ENCODE results near the gene POC1A.
A peak's percentile ranks its signal among the peaks of the same experiment; 100 is the strongest.

POC1A gene

DNA sequence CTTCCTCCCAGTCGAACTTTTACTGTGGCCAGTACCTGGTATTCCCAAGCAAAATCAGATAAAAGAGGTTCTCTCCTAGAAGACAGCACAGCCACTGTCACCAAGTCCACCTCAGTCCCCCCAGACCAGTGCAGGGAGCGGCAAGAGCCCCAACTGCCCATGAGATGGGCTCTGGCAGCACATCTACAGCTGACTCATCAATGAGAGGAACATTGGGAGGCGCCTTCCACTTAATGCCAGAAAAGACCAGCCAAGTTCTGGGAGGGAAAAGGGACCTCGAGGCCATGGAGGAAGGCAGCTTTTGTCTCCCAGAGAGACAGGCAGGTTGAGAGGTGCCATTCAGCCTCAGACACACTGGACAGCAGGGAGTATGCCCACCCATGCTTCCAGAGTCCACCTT lies 28.2 kb downstream of the POC1A start:
- no peak for DNase-seq

DNA sequence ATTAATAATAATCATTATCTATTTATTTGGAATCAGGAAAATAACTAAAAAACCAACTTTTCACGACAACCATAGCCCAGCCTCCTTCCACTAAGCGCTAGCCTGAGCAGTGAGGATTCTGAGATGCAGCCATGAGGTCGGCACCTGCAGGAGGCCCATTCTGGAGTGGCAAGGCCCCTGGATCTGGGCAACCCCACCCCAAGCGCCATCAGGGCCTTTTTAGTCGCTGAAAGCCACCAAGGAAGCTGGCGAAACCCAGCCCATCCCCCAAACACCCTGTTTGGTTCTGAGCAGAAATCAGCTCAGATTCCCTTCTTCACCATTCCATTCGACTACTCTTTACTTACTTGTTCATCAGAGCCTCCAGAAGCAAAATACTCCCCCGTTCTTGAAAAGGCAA lies 29.5 kb downstream of the POC1A start:
- DNase-seq, result no peak

DNA sequence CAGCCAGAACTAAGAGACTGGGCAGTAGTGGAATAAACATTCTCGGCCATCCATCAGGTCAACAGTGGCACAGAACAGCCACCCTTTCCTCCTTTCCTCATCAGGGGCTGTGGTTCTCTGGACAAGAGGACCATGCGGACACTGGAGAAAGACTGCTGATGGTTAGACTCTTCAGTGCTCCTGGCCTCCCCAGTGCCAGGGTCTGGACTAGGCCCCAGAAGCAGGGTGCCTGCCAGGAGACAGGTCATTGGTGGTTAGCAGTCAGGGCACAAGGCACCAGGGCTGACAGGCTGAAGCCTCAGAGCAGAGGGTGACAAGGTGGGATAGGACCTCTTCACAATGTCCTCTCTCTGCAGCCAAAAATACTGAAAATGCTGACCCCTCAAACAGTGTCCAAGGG lies 30.1 kb downstream of the POC1A start:
- DNase-seq, result no peak

DNA sequence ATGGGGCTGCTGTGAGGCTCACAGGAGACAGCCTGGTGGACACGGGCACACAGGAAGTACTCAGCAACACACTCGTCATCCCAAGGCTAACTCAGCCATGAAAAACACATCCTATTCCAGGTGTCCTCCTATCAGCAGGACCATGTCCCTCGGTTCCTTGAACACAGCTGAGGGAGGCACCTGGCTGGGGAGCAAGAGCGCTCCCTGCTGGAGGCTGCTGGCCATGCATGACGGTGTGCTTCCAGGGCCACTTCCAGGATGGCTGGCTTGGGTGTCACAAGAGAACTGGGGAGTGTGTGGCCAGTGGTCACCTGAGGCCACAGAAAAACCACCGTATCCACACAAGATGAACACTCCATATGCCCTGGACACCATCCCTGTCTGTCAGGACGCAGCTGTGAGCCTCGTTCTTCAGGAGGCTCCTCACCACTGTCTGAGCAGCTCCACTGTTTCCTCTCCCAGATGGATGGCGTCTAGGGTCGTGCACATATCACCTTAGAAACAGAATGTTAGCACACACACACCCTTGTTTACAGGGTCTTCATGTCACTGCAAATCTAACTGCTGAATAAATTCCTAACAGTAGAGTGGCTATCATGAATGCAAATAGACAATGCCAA lies 31.0 kb downstream of the POC1A start:
- DNase-seq, result peak; percentile 88

DNA sequence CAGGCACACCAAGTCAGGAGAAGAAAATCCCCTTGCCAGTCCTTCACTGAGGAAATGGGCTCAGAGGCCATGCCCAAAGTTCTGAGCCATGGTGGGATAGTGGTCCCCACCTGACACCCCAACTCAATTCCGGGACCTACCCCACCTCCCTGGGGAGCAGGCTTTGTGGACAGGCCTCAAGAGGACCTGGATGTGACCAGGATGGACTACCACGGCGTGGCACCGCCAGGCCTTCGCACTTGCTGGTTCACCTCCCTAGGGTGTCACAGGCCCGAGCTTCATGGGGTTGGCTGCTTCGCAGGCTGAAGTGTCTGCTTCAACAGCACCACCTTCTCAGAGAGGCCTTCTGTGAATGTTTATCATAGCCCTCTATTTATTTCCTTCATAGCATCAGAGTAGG lies 31.7 kb downstream of the POC1A start:
- DNase-seq, result no peak

DNA sequence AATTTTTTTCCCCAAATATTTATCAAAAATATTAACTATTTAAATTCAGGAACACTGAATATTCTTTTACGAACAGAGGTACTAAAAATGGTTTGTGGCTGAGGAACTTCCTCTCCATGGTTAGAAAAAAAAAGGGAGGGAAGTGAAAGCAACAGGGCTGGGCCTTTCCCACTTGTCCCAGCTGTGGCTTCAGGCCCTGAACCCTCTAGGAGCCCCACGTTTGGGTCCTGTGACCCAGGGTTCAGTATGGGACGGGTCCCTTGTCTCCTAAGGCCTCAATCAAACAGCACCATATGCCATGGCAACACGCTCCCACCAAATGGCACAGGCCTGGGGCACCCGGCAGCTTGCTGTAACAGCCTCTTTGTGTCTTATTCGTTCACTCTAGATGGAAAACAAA lies 32.4 kb downstream of the POC1A start:
- no peak for DNase-seq

DNA sequence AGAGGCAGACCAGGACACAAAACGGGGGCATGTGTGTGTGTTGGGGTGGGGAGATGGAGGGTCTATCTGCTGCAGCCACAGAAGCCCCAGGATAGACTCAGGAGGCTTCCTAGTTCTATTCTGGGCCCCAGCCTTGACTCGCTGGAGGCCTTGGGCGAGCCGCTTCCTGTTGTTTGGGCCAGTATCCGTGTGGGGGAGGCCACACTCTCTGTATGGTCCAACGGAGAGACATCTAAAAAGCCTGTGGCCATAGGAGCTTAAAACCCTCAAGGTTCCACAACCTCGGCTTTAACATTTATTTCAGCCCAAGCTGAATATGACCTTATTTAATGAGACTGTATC lies 32.8 kb downstream of the POC1A start:
- DNase-seq, result no peak

DNA sequence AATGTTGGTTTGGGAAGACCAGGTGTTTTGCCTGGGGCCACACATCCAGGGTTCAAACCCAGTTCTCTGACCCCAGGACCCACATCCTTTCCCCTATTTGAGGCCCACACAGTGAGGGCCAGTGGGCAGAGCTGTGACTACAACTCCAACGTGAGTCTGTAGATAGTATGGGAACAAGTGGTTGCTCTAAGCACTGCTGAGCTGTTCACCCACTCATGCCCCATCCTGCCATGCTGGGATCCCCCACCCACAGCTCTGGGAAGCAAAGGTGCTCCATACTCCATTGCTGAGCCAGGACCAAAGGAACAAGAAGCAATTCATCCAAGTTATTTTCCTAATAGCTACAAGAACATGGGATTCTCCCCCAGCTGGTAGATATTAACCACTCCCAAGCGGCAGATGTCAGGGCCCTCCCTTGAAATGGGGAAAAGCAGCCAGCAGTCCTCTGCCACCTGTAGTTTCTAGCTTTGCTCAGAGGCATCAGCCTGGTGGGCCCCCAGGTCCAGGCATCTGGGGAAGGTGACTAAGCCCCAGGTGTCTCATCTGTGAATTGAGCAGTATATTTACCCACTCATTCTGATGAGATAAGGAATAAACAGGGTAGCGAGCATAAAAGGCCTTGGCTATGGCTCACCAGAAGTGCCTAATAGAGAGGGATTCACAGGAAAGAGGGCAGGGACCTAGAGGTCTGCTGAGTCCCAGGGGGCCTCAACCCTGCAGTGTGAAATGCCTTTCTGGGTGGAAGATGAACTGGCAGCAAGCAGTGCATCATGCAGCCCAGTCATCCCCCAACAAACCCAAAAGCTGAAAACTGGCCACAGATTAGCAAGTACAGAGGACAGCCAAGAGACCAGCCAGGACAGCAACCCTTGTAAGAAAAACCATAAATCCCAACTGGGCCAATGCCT lies 33.4 kb downstream of the POC1A start:
- DNase-seq, result no peak

DNA sequence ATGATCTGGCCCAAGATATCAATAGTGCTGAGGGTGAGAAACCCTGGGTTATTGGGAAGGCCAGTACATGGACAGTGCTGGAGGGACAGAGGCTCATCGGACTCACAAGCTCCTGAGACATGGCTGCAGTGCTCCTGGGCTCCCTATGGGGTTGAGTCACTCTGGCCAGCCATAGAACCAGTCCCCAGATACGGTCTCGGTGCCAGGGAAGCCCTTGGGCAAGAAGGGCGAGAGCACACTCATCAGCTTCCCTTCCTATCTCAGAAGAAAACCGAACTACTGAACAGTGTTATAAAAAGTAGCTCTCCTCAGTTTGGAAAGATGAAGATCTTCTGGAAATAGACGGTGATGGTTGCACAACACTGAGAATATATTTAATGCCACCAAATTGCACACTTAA lies 34.4 kb downstream of the POC1A start:
- DNase-seq, result no peak

DNA sequence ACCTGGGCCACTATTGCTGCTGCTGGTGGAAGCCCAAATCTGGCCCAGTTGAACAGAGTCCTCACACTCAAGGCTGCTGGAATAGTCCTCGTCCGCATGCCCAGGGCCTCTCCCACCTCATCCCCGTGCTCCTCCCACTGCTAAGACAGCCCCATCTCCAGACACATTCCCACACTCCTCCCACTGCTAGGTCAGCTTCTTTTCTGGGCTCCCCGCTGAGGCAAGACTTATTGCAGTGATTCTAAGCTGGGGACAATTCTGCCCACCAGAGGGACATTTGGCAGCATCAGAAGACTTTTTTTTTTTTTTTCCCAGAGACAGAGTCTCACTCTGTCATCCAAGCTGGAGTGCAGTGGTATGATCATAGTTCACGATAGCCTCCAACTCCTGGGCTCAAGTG lies 35.1 kb downstream of the POC1A start:
- DNase-seq, result no peak

DNA sequence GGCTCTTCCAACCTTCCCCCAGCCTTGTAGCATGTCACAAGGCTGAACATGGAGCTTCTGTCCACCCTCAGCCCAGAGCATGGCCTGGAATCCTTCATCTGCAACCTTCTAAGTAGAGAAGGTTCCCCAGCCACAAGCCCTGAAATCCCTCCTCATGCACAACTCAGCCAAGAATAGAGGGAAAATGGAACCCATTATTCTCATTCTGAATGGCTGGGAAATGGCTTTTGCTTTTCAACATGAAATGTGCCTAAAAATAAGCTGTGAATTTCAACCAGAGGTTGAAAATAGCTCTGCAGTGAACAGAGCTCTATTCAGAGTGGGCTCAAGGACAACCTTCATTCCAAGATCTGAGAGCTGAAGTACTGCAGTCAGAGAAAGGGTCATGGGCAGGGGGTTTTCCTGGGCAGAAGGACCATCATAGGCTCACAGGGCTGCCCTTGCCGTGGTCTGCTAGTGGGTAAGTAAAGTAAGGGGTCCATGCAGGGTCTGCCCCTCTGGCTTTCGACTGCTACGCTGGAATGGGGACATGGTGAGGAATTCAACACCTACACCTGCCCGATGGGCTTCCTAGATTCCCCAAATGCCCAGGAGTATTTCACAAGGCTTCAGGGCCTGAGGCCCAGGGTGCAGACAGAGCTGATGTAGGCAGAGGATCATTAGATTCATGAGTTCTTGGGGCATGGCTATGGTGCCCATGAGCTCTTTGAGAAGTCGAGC lies 35.9 kb downstream of the POC1A start:
- DNase-seq, result no peak

DNA sequence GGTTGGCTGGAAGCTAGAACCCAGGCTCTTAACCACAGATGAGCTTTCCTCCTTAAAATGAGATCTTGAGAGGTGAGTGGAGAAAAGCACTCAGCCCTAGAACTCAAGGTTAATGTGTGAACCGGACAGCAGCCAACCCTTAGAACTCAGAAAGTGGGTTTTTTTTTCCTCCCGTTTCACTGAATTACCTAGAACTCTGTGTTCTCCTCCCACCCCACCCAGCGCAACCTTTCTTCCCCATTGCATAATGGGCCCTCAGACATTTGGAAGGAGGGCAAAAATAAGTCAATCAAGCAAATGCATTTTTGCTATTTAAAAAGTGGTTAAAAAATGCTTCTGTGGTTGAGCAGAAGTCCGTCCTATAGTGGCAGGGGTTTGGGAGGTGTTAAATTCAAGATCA lies 36.7 kb downstream of the POC1A start:
- no peak for DNase-seq

DNA sequence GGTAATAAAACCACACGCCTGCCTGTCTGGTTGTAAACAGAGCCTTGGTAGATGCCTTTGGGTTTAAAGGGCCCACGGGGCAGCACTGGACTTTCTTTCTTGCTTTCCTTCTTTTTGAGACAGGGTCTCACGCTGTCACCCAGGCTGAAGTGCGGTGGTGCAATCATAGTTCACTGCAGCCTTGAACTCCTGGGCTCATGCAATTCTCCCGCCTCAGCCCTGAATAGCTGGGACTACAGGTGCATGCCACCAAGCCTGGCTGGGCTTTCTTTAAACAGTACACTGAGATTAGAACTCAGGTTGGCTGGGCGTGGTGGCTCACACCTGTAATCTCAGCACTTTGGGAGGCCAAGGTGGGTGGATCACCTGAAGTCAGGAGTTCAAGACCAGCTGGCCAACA lies 42.2 kb downstream of the POC1A start:
- DNase-seq, result no peak

DNA sequence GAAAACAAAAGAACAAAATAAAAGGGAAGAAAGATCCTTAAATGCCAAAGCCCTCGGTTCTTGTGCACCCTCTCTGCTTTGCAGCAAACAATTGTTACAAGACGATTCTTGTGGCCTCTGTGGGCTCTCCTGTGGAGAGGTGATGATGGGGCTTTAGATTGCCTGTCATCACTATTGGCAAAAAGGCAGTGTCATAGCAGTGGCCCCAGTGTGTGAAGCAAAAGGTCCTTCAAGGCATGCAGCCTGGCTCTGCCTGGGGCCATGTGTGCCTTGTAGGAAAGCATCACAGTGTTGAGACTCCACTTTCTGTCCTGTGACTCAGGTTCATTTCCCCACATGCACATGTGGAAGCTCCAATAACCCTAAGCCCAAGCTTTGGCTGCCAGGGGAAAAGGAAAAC lies 43.7 kb downstream of the POC1A start:
- DNase-seq, result no peak

DNA sequence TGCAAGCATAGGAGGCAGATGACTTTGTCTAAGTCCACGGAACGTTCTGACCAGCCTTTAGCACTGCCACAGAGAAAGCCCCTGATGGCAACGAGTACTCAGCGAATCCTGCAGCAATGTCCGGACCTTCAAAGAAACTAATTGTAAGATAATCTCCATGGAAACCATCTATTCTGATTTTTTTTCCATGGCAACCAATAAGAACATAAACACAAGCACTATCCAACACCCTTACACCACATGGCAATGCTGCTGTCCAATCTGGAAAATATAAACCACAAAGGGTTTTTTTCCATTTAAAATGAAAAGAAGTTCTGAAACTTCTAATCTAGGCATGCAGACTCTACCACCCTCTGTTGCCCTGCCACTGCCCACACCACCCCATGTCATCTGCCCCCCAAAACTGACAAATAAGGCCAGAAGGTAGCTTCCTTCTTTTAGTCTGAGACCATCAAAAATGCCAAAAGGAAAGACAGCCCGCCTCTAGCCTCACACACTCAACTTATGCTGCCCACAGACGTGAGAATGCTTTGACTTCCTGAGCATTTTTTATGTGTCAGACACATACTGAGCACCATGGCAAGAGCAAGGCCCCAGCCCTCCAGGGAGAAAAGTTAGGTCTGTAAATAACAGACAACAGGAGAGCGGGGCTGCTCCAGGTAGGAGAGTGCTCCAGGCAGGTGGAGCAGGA lies 44.5 kb downstream of the POC1A start:
- no peak for DNase-seq

DNA sequence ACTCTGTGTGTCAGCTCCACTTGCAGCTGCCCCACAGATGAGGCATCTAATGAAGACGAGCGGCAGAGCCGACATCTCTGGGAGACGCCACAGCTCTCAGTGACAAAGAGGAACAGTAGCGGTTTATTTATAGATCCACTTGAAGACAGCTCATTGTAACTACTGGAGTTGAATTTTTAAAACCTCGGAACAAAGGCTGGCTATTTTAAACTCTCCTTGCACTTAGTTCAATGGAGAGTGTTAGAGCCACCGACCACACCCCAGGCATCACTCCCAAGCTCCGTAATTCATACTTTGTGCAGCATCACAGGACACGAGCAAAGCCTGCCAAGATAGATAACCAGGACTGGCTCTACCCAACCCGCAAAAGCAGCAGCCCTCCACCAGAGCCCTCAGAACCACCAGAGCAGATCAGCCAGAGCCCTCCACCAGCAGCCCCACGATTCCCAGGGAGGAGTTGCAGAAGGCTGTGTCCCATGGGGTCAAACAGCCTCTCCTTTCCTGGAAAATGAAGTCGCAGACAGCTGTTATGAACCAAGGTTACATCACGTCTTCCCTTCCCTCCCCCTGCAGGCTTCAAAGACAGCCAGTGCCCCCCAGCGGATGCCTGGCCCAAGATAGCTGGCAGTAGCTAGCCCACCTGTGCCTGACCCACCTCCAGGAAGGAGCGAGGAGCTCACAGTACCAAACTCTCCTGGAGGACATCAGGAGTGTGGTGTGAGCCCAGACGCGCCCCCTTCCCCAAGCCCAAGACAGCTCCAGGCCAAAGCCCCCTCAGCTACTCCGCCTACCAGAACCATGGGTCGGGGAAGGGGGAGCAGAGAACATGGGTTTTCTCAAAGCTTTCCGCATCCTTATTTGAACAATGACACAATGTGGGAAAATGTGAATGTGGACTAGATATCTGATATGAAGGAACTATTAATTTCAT lies 45.7 kb downstream of the POC1A start:
- no peak for DNase-seq

DNA sequence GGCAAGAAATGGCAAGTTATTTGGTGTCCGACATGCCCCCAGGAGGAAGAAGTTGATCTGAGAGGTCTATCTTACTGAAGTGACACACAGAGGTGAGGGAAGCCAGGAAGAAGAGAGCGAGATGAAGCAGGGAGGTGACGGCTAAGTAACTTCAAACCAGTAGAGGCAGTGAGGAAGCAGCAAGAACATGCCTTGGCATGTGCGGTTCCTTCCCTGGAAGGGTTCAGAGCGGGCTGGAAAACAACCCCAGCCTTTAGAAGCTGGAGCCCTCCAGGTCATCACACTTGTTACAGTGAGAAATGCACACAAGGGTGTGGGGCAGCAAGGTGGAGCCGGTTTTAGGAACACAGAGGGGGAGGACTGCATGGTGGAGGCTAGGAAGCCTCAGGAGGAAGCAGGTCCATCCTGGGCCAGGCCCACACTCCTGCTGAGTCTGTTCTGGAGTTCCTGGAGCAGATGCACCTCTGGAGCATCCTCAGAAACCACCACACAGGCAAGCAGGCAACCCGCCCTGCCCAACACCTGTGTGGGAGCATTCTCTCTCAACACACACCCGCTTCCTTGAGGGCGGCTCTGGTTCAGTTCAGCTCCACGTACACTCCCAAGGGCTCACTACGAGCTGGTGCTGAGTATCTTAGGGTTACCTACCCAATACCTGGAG lies 47.1 kb downstream of the POC1A start:
- DNase-seq, result no peak

DNA sequence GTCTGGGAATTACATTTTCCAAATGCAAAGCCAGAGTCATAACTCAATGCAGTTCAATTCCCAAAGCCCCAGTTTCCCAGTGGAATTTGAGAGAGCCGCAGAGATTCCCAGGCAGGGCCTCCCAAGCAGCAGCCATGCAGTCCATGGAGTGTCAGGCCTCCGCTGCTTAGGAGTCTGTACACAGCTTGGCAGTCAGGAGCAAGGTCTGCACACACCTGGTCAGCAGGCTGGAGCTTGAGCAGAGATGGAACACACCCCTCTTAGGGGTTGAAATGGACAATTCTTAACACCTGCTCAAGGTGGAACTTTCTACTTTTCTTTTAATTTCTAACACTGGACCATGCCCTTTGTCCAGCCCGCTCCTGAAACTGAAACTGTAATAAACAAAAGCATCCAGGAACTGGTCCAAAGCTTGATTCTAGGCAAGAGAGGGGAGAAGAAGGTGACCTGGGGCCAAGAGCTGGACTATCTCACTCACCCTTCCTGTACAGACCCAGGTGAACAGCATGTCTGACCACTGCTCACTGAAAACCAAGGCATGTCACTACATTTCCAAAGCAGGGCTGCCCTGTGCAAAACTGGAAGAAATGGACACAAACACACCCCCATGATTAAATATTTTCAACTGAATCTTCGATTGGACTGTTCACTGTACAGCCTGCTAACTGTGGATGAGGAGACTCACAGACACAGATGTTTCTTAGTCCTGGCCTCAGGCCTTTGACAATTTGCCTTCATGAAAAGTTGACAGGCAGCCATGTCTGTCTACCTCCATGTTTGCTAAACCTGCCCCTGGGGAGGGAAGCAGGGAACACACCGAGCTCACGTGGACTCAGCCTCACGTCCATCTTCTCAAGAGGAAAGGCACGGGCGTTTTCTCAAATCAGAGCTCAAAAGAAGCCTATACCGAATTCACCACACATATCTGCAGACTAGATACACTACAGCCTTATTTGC lies 49.3 kb downstream of the POC1A start:
- DNase-seq, result no peak

DNA sequence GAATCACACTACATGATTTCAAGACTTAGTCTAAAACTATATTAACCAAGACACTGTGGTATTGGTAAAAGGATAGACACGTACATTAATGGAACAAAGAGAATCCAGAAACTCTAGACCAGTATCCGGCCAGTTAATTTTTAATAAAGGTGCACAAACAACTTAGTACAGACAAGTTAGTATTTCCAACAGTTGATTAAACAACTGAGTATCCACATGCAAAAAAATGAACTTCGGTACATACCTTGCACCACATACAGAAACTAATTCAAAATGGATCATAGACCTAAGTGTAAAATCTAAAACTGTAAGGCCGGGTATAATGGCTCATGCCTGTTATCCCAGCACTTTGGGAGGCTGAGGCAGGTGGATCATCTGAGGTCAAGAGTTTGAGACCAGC lies 51.3 kb downstream of the POC1A start:
- no peak for DNase-seq

DNA sequence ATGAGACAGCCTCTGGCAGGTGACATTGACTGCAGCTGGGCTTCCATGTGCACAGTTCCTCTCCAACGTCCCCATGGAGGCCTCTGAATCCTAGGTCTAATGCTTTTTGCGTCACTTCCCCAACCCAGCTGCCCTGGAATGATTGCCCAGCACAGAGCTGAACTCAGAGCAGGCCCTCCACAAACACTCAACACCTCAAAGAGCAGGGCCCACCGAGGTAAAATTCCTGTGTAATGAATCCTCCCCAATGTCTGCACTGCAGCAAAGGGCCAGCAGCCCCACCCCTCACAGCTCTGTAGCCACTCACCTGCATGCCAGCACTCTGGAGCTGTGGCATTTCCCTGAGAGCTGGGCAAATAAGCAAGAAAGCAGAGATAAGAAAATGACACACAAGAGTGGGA lies 55.2 kb downstream of the POC1A start:
- DNase-seq, result no peak

All from activated CD8-positive, alpha-beta memory T cell treated with anti-CD3 and anti-CD28 coated beads, Interleukin-2, amount 50 U/mL, for 48 hours (primary cell).